CD4-positive, CD25-positive, alpha-beta regulatory T cell (primary cell): ENCODE measurements around the gene DPYSL4. TPM values are rescaled to one million over a fixed set of nuclear protein-coding genes. Genes with fewer than 3 reads are reported as not detected.
"Not testable (repeated sequence)": the region's sequence is repeated elsewhere in the genome, so short reads cannot be mapped to it uniquely, and the experiment has no call there.

ENCODE experiments used
- ATAC-seq, 2 donors: fragments of 150-1000 bp; cut with Tn5 transposase; one replicate each; pipeline ENCODE4 v1.10.0; 2021; ENCODE audit warnings: low read depth in 2 of 2, moderate number of reproducible peaks in 2 of 2, moderate library complexity in 1 of 2
- DNase-seq, 3 donors: peaks; one replicate each; pipeline versions ENCODE4 v3.0.0 to v3.0.0-alpha.2; 2012 to 2022; ENCODE audit warnings: mixed read lengths in 1 of 3
- H3K27ac ChIP-seq: one replicate; pipeline ENCODE4 v1.7.0; 2013; ENCODE audit warnings: mild to moderate bottlenecking, low read length; ENCODE audit not compliant: insufficient read depth, poor library complexity, severe bottlenecking
- H3K27me3 ChIP-seq: one replicate; pipeline ENCODE4 v1.7.0; 2013; ENCODE audit warnings: low read length; ENCODE audit not compliant: control insufficient read depth, insufficient read depth
- H3K36me3 ChIP-seq: one replicate; pipeline ENCODE4 v1.7.0; 2013; ENCODE audit warnings: mild to moderate bottlenecking, low read length, moderate library complexity; ENCODE audit not compliant: control insufficient read depth, insufficient read depth
- H3K4me1 ChIP-seq: 2 replicates; pipeline ENCODE4 v1.7.0; 2013; ENCODE audit warnings: mild to moderate bottlenecking, low read length; ENCODE audit not compliant: insufficient read depth, control insufficient read depth, poor library complexity, severe bottlenecking
- H3K4me3 ChIP-seq: one replicate; pipeline ENCODE4 v1.7.0; 2013; ENCODE audit warnings: low read depth, mild to moderate bottlenecking, low read length, moderate library complexity
- H3K9me3 ChIP-seq, 2 experiments: 1 replicate in 1 of 2; 2 replicates in 1 of 2; pipeline ENCODE4 v1.7.0; 2013; ENCODE audit warnings: low read length in 2 of 2, mild to moderate bottlenecking in 1 of 2, moderate library complexity in 1 of 2; ENCODE audit not compliant: control insufficient read depth in 2 of 2
- H3K27ac Mint-ChIP-seq, 3 donors: one replicate each; pipeline ENCODE4 v1.8.0; 2020 to 2022; ENCODE audit warnings: mild to moderate bottlenecking in 3 of 3, mixed read lengths in 3 of 3, moderate library complexity in 2 of 3
- H3K27me3 Mint-ChIP-seq: one replicate; pipeline ENCODE4 v1.8.0; 2022; ENCODE audit warnings: mild to moderate bottlenecking, mixed read lengths
- H3K36me3 Mint-ChIP-seq: one replicate; pipeline ENCODE4 v1.8.0; 2020; ENCODE audit warnings: mixed read lengths
- H3K4me1 Mint-ChIP-seq, 4 donors: one replicate each; pipeline ENCODE4 v1.8.0; 2020 to 2022; ENCODE audit warnings: mixed read lengths in 4 of 4, mild to moderate bottlenecking in 1 of 4
- H3K4me3 Mint-ChIP-seq, 4 donors: one replicate each; pipeline ENCODE4 v1.8.0; 2020 to 2022; ENCODE audit warnings: mild to moderate bottlenecking in 4 of 4, mixed read lengths in 4 of 4, moderate library complexity in 3 of 4
- H3K9me3 Mint-ChIP-seq, 7 donors: one replicate each; pipeline ENCODE4 v1.8.0; 2020 to 2022; ENCODE audit warnings: mixed read lengths in 7 of 7, mild to moderate bottlenecking in 3 of 7, moderate library complexity in 2 of 7
- polyA plus RNA-seq, 4 donors: library from polyadenylated mRNA; unstranded; fragments of 300-500 nt; fragmentation: Illumina TruSeq; gene quantifications; one replicate each; pipeline ENCODE4 v1.2.3, GENCODE V29; 2021
- total RNA-seq: library from RNA; stranded (reverse); gene quantifications from one replicate; pipeline ENCODE4 v1.2.3, GENCODE V29; 2022

DPYSL4 gene
- total and polyA plus RNA-seq, 5 donors from 2014 or later = 1.2 to 1.9 TPM; not detected in 3

DNA sequence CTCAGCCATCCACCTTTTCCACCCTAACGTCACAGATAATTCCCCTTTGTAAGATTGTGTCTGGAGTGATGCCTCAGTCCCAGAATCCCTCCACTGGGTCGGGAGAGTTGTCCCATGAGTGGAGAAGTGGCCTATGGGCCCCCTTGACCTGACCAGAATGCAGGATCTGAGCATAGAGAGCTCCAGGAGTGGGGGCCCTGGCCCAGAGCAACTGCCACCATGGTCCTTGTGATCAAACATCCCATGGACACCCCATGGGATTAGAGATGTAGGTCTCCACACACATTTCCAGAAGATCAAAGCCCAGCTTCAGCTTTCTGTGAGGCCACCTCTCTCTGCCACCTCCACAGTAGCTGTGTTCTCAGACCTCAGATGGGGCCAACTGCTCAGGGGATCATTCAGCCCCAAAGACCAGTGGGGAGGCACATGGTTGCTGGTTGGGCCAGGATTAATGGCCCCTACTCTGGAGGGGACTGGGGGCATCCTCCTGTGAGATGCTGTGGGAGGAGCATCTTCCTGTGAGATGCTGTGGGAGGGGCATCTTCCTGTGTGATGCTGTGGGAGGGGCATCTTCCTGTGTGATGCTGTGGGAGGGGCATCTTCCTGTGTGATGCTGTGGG is 28.5 kb upstream of the DPYSL4 start:
- H3K27ac Mint-ChIP-seq = peak overlapping the region in 2 of 3 donors; percentile 81 to 95
- H3K27ac ChIP-seq = peak overlapping the region; percentile 87
- no peaks in the 10 kb centered on the region for H3K27me3 Mint-ChIP-seq
- H3K36me3 Mint-ChIP-seq = no peaks in the 10 kb centered on the region
- ATAC-seq = peak in 1 of 2 donors; percentile 36
- no peaks in the 10 kb centered on the region for H3K9me3 ChIP-seq
- peaks cover 0 to 31% (median 6%) of the 10 kb centered on the region in 4 donors for H3K4me1 Mint-ChIP-seq
- no peaks in the 10 kb centered on the region for H3K36me3 ChIP-seq
- H3K4me1 ChIP-seq = peaks cover 14% of the 10 kb centered on the region
- peak overlapping the region in 2 of 4 donors; percentile 47 to 60 for H3K4me3 Mint-ChIP-seq
- DNase-seq = peak; percentile 38 to 59 (median 45)
- no peaks in the 10 kb centered on the region for H3K27me3 ChIP-seq
- H3K4me3 ChIP-seq = no peak overlapping the region
- peaks cover 0 to 4% (median 0%) of the 10 kb centered on the region in 7 donors for H3K9me3 Mint-ChIP-seq

DNA sequence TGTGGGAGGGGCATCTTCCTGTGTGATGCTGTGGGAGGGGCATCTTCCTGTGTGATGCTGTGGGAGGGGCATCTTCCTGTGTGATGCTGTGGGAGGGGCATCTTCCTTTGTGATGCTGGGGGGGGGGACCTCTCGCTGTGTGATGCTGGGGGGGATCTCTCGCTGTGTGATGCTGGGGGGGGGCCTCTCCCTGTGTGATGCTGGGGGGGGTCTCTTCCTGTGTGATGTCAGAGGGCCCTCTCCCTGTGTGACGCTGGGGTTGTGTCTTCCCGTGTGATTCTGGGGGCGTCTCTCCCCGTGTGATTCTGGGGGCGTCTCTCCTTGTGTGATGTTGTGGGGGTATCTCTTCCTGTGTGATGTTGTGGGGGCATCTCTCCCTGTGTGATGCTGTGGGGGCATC is 27.9 kb upstream of the DPYSL4 start:
- DNase-seq = peak; percentile 13 to 49 (median 22)
- Mint-ChIP-seq H3K4me1 (peaks cover 0 to 33% (median 6%) of the 10 kb centered on the region in 4 donors), H3K27me3 (no peaks in the 10 kb centered on the region), H3K9me3 (peaks cover 0 to 4% (median 0%) of the 10 kb centered on the region in 7 donors), H3K36me3 (no peaks in the 10 kb centered on the region), H3K27ac (peak overlapping the region in 2 of 3 donors; percentile 92 to 95), H3K4me3 (peak overlapping the region in 1 of 4 donors; percentile 15)
- Histone ChIP-seq H3K27me3 (no peaks in the 10 kb centered on the region), H3K9me3 (no peaks in the 10 kb centered on the region), H3K27ac (peak overlapping the region; percentile 87), H3K36me3 (no peaks in the 10 kb centered on the region), H3K4me1 (peaks cover 16% of the 10 kb centered on the region), H3K4me3 (no peak overlapping the region)
- ATAC-seq = no peak

DNA sequence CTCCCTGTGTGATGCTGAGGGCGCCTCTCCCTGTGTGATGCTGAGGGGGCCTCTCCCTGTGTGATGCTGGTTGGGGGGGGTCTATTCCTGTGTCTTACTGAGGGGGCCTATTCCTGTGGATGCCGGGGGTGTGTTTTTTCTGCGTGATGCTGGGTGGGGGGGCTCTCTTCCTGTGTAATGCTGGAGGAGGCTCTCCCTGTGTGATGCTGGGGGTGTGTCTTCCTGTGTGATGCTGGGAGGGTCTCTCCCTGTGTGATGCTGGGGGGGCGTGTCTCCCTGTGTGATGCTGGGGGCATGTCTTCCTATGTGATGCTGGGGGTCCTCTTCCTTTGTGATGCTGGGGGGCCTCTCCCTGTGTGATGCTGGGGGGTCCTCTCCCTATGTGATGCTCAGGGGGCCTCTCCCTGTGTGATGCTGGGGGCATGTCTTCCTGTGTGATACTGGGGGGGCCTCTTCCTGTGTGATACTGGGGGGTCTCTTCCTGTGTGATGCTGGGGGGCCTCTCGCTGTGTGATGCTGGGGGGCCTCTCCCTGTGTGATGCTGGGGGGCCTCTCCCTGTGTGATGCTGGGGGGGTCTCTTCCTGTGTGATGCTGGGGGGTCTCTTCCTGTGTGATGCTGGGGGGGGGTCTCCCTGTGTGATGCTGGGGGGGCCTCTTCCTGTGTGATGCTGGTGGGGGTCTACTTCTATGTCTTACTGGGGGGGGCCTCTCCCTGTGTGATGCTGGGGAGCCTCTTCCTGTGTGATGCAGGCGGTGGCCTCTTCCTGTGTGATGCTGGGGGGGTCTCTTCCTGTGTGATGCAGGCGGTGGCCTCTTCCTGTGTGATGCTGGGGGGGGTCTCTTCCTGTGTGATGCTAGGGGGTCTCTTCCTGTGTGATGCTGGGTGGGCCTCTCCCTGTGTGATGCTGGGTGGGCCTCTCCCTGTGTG is 27.2 kb upstream of the DPYSL4 start:
- H3K9me3 ChIP-seq, H3K4me3 ChIP-seq, ATAC-seq, H3K36me3 Mint-ChIP-seq, H3K36me3 ChIP-seq, H3K9me3 Mint-ChIP-seq, H3K27me3 Mint-ChIP-seq, H3K27me3 ChIP-seq: not testable (repeated sequence)
- peaks cover 0 to 33% (median 7%) of the 10 kb centered on the region in 4 donors for H3K4me1 Mint-ChIP-seq
- DNase-seq = peak; percentile 23 to 52 (median 51)
- H3K27ac ChIP-seq = peak overlapping the region; percentile 87
- peak overlapping the region in 2 of 3 donors; percentile 92 to 95 for H3K27ac Mint-ChIP-seq
- peaks cover 16% of the 10 kb centered on the region for H3K4me1 ChIP-seq
- peak overlapping the region in 1 of 4 donors; percentile 15 for H3K4me3 Mint-ChIP-seq

DNA sequence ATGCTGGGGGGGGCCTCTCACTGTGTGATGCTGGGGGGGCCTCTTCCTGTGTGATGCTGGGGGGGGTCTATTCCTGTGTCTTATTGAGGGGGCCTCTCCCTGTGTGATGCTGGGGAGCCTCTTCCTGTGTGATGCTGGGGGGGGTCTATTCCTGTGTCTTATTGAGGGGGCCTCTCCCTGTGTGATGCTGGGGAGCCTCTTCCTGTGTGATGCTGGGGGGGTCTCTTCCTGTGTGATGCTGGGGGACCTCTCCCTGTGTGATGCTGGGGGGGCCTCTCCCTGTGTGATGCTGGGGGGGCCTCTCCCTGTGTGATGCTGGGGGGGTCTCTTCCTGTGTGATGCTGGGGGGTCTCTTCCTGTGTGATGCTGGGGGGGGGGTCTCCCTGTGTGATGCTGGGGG is 26.5 kb upstream of the DPYSL4 start:
- H3K27ac Mint-ChIP-seq, H3K4me3 Mint-ChIP-seq, H3K36me3 Mint-ChIP-seq, H3K4me3 ChIP-seq, DNase-seq, H3K9me3 ChIP-seq, H3K27me3 ChIP-seq, H3K9me3 Mint-ChIP-seq, H3K36me3 ChIP-seq, H3K27me3 Mint-ChIP-seq, ATAC-seq: not testable (repeated sequence)
- H3K4me1 Mint-ChIP-seq = peaks cover 0 to 33% (median 7%) of the 10 kb centered on the region in 4 donors
- H3K4me1 ChIP-seq = peaks cover 16% of the 10 kb centered on the region
- peak overlapping the region; percentile 87 for H3K27ac ChIP-seq

DNA sequence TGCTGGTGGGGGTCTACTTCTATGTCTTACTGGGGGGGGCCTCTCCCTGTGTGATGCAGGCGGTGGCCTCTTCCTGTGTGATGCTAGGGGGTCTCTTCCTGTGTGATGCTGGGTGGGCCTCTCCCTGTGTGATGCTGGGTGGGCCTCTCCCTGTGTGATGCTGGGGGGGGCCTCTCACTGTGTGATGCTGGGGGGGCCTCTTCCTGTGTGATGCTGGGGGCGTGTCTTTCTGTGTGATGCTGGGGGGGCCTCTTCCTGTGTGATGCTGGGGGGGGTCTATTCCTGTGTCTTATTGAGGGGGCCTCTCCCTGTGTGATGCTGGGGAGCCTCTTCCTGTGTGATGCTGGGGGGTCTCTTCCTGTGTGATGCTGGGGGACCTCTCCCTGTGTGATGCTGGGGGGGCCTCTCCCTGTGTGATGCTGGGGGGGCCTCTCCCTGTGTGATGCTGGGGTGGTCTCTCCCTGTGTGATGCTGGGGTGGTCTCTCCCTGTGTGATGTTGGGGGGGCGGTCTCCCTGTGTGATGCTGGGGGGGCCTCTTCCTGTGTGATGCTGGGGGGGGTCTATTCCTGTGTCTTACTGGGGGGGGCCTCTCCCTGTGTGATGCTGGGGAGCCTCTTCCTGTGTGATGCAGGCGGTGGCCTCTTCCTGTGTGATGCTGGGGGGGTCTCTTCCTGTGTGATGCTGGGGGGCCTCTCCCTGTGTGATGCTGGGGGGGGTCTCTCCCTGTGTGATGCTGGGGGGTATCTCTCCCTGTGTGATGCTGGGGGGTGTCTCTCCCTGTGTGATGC is 25.7 kb upstream of the DPYSL4 start:
- Mint-ChIP-seq H3K27ac (peak overlapping the region in 1 of 3 donors; percentile 35), H3K4me1 (peaks cover 0 to 33% (median 7%) of the 10 kb centered on the region in 4 donors)
- H3K27me3 ChIP-seq, ATAC-seq, H3K27me3 Mint-ChIP-seq, H3K4me3 ChIP-seq, H3K9me3 ChIP-seq, H3K36me3 Mint-ChIP-seq, H3K36me3 ChIP-seq, H3K9me3 Mint-ChIP-seq, H3K4me3 Mint-ChIP-seq: not testable (repeated sequence)
- Histone ChIP-seq H3K4me1 (peaks cover 16% of the 10 kb centered on the region), H3K27ac (peak overlapping the region; percentile 63)
- peak in 2 of 3 donors; percentile 31 to 32 for DNase-seq

DNA sequence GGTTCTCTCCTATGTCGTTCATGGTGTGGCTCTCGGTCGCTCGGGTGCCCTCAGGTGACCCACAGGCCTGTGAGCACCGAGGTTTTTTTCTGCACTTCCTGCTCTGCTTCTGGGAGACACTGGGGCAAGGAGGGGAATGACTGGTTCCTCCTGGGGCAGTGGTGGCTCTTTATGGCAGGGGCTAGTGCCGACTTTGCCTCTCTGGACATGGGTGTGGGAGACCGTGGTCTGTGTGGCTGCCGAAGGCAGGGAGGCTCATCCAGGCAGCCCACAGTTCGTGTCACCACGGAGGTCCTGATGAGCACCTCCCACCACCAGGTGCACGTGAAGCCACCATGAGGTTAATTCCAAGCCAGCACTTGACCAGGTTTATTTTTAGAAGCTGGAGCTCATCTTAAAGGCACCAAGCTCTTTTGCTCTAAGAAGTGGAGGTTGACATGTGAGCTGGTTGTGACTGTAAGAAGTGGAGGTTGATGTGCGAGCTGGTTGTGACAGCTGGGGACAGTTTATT is 24.7 kb upstream of the DPYSL4 start:
- Histone ChIP-seq H3K27ac (peak overlapping the region; percentile 63), H3K4me1 (peaks cover 16% of the 10 kb centered on the region), H3K36me3 (no peaks in the 10 kb centered on the region), H3K27me3 (no peaks in the 10 kb centered on the region), H3K9me3 (no peaks in the 10 kb centered on the region), H3K4me3 (no peak overlapping the region)
- no peaks in the 10 kb centered on the region for H3K36me3 Mint-ChIP-seq
- H3K27ac Mint-ChIP-seq = peak overlapping the region in 2 of 3 donors; percentile 97
- peaks cover 0 to 33% (median 7%) of the 10 kb centered on the region in 4 donors for H3K4me1 Mint-ChIP-seq
- peaks cover 0 to 3% (median 0%) of the 10 kb centered on the region in 7 donors for H3K9me3 Mint-ChIP-seq
- peak overlapping the region; percentile 61 to 85 (median 76) for H3K4me3 Mint-ChIP-seq
- DNase-seq (peak in 1 of 3 donors; percentile 23), ATAC-seq (no peak)
- no peaks in the 10 kb centered on the region for H3K27me3 Mint-ChIP-seq
